Mesothelial cell of epicardium (in vitro differentiated cells): ENCODE results near the gene PSMA2. TPM values are rescaled to one million over a fixed set of nuclear protein-coding genes. Genes with fewer than 3 reads are reported as not detected.
A peak's percentile ranks its signal among the peaks of the same experiment; 100 is the strongest.

Experiments used
- DNase-seq, 2 experiments: peaks; one replicate each; pipeline ENCODE4 v3.0.0; 2021; ENCODE audit warnings: low spot score in 2 of 2; ENCODE audit not compliant: unreplicated experiment in 2 of 2
- H3K27ac Mint-ChIP-seq: 2 replicates; pipeline ENCODE4 v1.8.0; 2021; ENCODE audit warnings: mixed read lengths
- H3K27me3 Mint-ChIP-seq: 2 replicates; pipeline ENCODE4 v1.8.0; 2021; ENCODE audit warnings: low read depth, mixed read lengths
- H3K36me3 Mint-ChIP-seq: 2 replicates; pipeline ENCODE4 v1.8.0; 2021; ENCODE audit warnings: mixed read lengths
- H3K4me1 Mint-ChIP-seq: 2 replicates; pipeline ENCODE4 v1.8.0; 2021; ENCODE audit warnings: mixed read lengths
- H3K4me3 Mint-ChIP-seq: 2 replicates; pipeline ENCODE4 v1.8.0; 2021; ENCODE audit warnings: mild to moderate bottlenecking, moderate library complexity, mixed read lengths
- H3K9me3 Mint-ChIP-seq: 2 replicates; pipeline ENCODE4 v1.8.0; 2021; ENCODE audit warnings: mixed read lengths
- CTCF ChIP-seq: fragments of 200-600 bp; sonication (generic); IDR thresholded peaks from one replicate; pipeline ENCODE4 v1.5.0; 2021; ENCODE audit warnings: antibody characterized with exemption; ENCODE audit not compliant: unreplicated experiment
- total RNA-seq: library from RNA; stranded (reverse); gene quantifications from 3 replicates; pipeline ENCODE4 v1.2.1, GENCODE V29; 2021

PSMA2 gene
- total RNA-seq, 1 donor from 2014 or later = 72.3 TPM

DNA sequence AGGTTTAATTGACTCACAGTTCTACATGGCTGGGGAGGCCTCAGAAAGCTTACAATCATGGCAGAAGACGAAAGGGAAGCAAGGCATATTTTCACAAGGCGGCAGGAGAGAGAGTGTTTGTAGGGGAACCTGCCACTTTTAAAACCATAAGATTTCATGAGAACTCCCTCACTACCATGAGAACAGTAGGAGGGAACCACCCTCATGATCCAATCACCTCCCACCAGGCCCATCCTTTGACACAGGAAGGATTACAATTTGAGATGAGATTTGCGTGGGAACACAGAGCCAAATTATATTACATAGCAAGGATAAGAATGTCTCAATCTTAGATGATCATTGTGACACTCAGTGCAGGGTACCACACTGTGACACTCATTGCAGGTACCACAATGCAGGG lies 44.4 kb upstream of the PSMA2 start:
- DNase-seq = no peak
- peaks cover 21% of the 10 kb centered on the region for H3K27me3 Mint-ChIP-seq
- TF ChIP-seq CTCF = no peak
- no peak overlapping the region for H3K27ac Mint-ChIP-seq
- H3K4me3 Mint-ChIP-seq = no peak overlapping the region
- H3K9me3 Mint-ChIP-seq = no peaks in the 10 kb centered on the region
- H3K36me3 Mint-ChIP-seq = no peaks in the 10 kb centered on the region
- H3K4me1 Mint-ChIP-seq = peaks cover 12% of the 10 kb centered on the region

DNA sequence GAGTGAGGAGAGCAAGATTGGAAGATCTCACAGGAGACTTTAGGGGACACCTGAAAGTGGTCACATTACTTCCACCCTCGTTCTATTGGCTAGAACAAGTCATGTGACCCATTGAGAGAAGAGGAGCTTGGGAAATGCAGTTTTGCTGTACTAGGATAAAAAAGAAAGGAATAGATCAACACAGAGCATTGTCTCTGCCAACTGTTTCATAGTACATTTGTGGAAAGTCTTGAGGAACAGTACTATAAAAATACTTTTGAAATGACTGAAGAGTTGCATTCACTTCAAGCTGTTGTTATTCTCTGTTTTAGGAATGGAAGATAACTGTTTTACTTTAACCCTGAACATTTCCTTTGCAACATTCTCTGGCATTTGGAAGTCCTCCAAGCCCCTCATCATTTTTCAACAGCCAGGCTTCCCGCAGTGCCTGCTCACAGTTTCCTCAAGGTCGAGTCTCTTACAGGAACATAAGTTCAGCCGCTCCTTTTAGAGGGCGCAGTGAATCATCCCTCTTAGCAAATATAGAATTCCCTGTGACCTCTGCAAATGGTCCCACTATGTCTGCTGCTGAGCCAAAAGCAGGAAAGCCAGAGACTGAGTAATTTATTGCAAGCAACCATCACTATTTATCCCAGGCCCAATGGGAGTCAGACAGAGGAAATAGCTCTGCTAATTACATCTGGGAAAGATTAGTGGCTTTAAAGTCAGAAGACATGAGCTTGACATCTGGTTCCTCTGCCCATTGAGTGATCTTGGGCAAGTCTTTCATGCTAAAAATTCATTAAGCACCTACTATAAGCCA lies 40.9 kb upstream of the PSMA2 start:
- no peak for DNase-seq
- Mint-ChIP-seq H3K27me3 (peaks cover 7% of the 10 kb centered on the region), H3K4me1 (peaks cover 10% of the 10 kb centered on the region), H3K4me3 (no peak overlapping the region), H3K36me3 (no peaks in the 10 kb centered on the region), H3K27ac (peak overlapping the region; percentile 22), H3K9me3 (peaks cover 8% of the 10 kb centered on the region)
- no peak for TF ChIP-seq CTCF

- H3K27me3 Mint-ChIP-seq = no peaks in the 10 kb centered on the region
- H3K9me3 Mint-ChIP-seq = peaks cover 8% of the 10 kb centered on the region
- H3K4me3 Mint-ChIP-seq = no peak overlapping the region
- no peak overlapping the region for H3K27ac Mint-ChIP-seq
- no peak for DNase-seq
- TF ChIP-seq CTCF = no peak
- H3K4me1 Mint-ChIP-seq = peaks cover 6% of the 10 kb centered on the region
- H3K36me3 Mint-ChIP-seq = no peaks in the 10 kb centered on the region
Observed at GRCh38 chr7:42967391-42967790, 35.4 kb upstream of the PSMA2 start.

DNA sequence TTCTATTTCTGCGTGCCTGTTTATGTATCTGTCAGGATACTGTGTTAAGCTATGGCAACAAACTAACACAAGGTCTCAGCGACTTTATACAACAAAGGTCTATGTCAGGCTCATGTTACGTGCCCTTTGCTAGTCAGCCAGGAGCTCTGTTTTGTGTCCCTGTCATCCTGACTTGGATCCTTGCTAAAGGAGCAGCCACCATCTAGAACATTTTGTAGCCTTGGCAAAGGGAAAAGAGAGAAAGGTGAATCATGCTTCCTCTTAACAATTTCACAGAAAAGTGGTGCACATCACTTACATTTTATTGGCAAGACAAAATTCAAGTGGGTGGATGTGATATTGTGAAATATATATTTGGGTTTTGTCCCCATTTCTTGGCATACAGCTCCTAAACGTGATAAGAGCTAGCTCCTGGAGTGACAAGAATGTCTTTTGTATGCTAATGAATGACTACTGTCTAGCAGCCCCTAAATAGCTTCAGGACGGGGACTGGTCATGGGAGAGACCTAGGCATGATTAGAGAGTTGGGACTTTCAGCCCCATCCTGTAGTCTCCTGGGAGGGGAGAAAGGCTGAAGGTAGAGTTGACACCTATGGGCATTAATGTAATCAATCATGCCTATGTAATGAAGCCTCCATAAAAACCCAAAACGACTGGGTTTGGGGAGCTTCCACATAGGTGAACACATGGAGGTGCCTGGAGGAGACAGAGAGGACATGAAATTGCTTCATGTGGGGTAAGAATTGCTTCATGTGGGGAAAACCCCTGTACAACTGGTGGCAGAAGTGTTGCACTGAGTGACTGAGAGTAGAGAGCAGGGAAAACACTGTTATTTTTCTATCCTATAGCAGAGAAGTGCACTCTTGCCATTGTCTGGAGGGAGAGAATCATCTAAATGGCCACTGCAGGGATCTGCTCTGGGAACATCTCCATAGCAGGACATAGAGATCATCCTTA lies 33.2 kb upstream of the PSMA2 start:
- no peak for DNase-seq
- Mint-ChIP-seq H3K27ac (no peak overlapping the region), H3K27me3 (no peaks in the 10 kb centered on the region), H3K9me3 (peaks cover 7% of the 10 kb centered on the region), H3K4me3 (no peak overlapping the region), H3K4me1 (peaks cover 5% of the 10 kb centered on the region), H3K36me3 (no peaks in the 10 kb centered on the region)
- no peak for TF ChIP-seq CTCF

- no peak for TF ChIP-seq CTCF
- no peak overlapping the region for H3K27ac Mint-ChIP-seq
Observed at GRCh38 chr7:42964293-42964692, 32.3 kb upstream of the PSMA2 start.

More at GRCh38 chr7:42964293-42964692, 32.3 kb upstream of the PSMA2 start:
- Mint-ChIP-seq H3K4me3 (no peak overlapping the region), H3K36me3 (no peaks in the 10 kb centered on the region), H3K4me1 (peaks cover 5% of the 10 kb centered on the region), H3K27me3 (no peaks in the 10 kb centered on the region), H3K9me3 (peaks cover 12% of the 10 kb centered on the region)
- no peak for DNase-seq
